GM18511 (cell line): Measurements from ENCODE around the gene ATP2B3.

Source experiments
- ATAC-seq: cut with Tn5 transposase; IDR thresholded peaks from one replicate; pipeline ENCODE4 v1.9.1; 2021; ENCODE audit warnings: mild to moderate bottlenecking, moderate library complexity; ENCODE audit not compliant: unreplicated experiment

ATP2B3 gene

GRCh38 chrX:153609917-153610835, 92.7 kb downstream of the ATP2B3 start:
- ATAC-seq, result peak; percentile 66

GRCh38 chrX:153610836-153611213, 93.4 kb downstream of the ATP2B3 start:
- ATAC-seq, result no peak

- ATAC-seq, result no peak
These were observed 94.1 kb downstream of the ATP2B3 start for GRCh38 chrX:153611298-153612095.

- ATAC-seq, result no peak
These were observed 95.0 kb downstream of the ATP2B3 start for GRCh38 chrX:153612413-153612812.

GRCh38 chrX:153614818-153615217, 97.4 kb downstream of the ATP2B3 start:
- no peak for ATAC-seq

GRCh38 chrX:153620576-153620975, 103.1 kb downstream of the ATP2B3 start:
- no peak for ATAC-seq

- no peak for ATAC-seq
These were observed 104.6 kb downstream of the ATP2B3 start for GRCh38 chrX:153621949-153622598.

GRCh38 chrX:153622661-153623309, 105.3 kb downstream of the ATP2B3 start:
- no peak for ATAC-seq

- no peak for ATAC-seq
These were observed 106.0 kb downstream of the ATP2B3 start for GRCh38 chrX:153623310-153624029.

- no peak for ATAC-seq
These were observed 107.0 kb downstream of the ATP2B3 start for GRCh38 chrX:153624196-153625091.

GRCh38 chrX:153625271-153626024, 108.0 kb downstream of the ATP2B3 start:
- ATAC-seq, result no peak

GRCh38 chrX:153626025-153626633, 108.7 kb downstream of the ATP2B3 start:
- no peak for ATAC-seq

- no peak for ATAC-seq
These were observed 109.6 kb downstream of the ATP2B3 start for GRCh38 chrX:153626863-153627674.

GRCh38 chrX:153627675-153628111, 110.3 kb downstream of the ATP2B3 start:
- no peak for ATAC-seq

GRCh38 chrX:153628129-153628528, 110.7 kb downstream of the ATP2B3 start:
- ATAC-seq, result no peak

GRCh38 chrX:153628665-153629064, 111.2 kb downstream of the ATP2B3 start:
- no peak for ATAC-seq

- no peak for ATAC-seq
These were observed 113.9 kb downstream of the ATP2B3 start for GRCh38 chrX:153631346-153631745.
